H1 (cell line): ENCODE measurements around the gene HOGA1. TPM values are rescaled to one million over a fixed set of nuclear protein-coding genes. Genes with fewer than 3 reads are reported as not detected.

Experiments
- ATF2 ChIP-seq: IDR thresholded peaks from 2 replicates; pipeline ENCODE4 v1.6.1; 2012; ENCODE audit warnings: low read length, inconsistent platforms
- BRCA1 ChIP-seq: IDR thresholded peaks from 2 replicates; pipeline ENCODE4 v1.6.1; 2012; ENCODE audit warnings: low read depth, low read length, improper control_type of control experiment
- CBX8 ChIP-seq: fragments of 300-800, 300-1000 bp; sonication (generic); IDR thresholded peaks from 2 replicates; pipeline ENCODE4 v1.7.1; 2016; ENCODE audit warnings: low read depth, low read length, borderline replicate concordance
- CHD7 ChIP-seq: fragments of 300-600 bp; sonication (generic); IDR thresholded peaks from 2 replicates; pipeline ENCODE4 v1.7.1; 2012; ENCODE audit warnings: low read length, moderate library complexity, mild to moderate bottlenecking, inconsistent platforms; ENCODE audit not compliant: insufficient replicate concordance
- MAFK ChIP-seq: IDR thresholded peaks from 2 replicates; pipeline ENCODE4 v1.6.1; 2012; ENCODE audit warnings: low read depth, mild to moderate bottlenecking, improper control_type of control experiment, low read length
- MAX ChIP-seq: IDR thresholded peaks from 2 replicates; pipeline ENCODE4 v1.6.1; 2012; ENCODE audit warnings: inconsistent platforms
- PHF8 ChIP-seq: fragments of 200-600 bp; sonication (generic); conservative IDR thresholded peaks from 2 replicates; pipeline ENCODE4 v1.7.1; 2012; ENCODE audit warnings: low read depth, mild to moderate bottlenecking, inconsistent platforms, low read length, moderate library complexity
- POU5F1 ChIP-seq: IDR thresholded peaks from 2 replicates; pipeline ENCODE4 v1.6.1; 2011; ENCODE audit warnings: low read depth, mild to moderate bottlenecking, low read length, moderate library complexity
- RNF2 ChIP-seq: fragments of 200-900, 300-1000 bp; sonication (generic); IDR thresholded peaks from 2 replicates; pipeline ENCODE4 v1.7.1; 2016; ENCODE audit warnings: borderline replicate concordance, low read depth, mild to moderate bottlenecking, antibody characterized with exemption, low read length; ENCODE audit not compliant: poor library complexity, severe bottlenecking; ENCODE audit errors: missing control alignments
- polyA plus RNA-seq, 7 experiments: library from polyadenylated mRNA; depleted of rRNA in 3 of 7; stranded (reverse) in 5 of 7; unstranded in 2 of 7; fragments of >200 nt in 5 of 7; fragments of 200-250 nt in 2 of 7; gene quantifications; 1 replicate in 5 of 7; 2 replicates in 1 of 7; 4 replicates in 1 of 7; pipeline versions ENCODE4 v1.2.1 to v1.2.3, GENCODE V29; 2011 to 2013; ENCODE audit warnings: missing spikeins in 2 of 7, mixed read lengths in 2 of 7
- total RNA-seq: library from RNA; stranded (reverse); fragmentation: NEBNext Ultra II Directional; extraction: Animal tissue kit (Norgen Biotek cat#: 25700); gene quantifications from 2 replicates; pipeline ENCODE4 v1.2.1, GENCODE V29; 2021

HOGA1 gene
- total and polyA plus RNA-seq, 2 of the 8 experiments (the other 6 are each of a cell fraction or from before 2014, with no cell fraction given) = 0.28 to 1.00 TPM

GRCh38 chr10:97564776-97565175 is 19.4 kb upstream of the HOGA1 start (continued):
- no peak for TF ChIP-seq CHD7
- no peak for TF ChIP-seq ATF2
- no peak for TF ChIP-seq MAFK
- TF ChIP-seq BRCA1 = no peak
- TF ChIP-seq PHF8 = no peak
- TF ChIP-seq CBX8 = no peak
- no peak for TF ChIP-seq MAX
- no peak for TF ChIP-seq POU5F1
- TF ChIP-seq RNF2 = no peak
